Esophagus muscularis mucosa (tissue), 3 donors: ENCODE measurements around the gene IGSF21.

Experiments
- POLR2A ChIP-seq: fragments of 450-650 bp; IDR thresholded peaks from one replicate; pipeline ENCODE4 v1.6.1; 2017; ENCODE audit warnings: antibody characterized with exemption, moderate library complexity, mild to moderate bottlenecking, low read depth
- POLR2AphosphoS5 ChIP-seq, 2 donors: sonication (generic); formaldehyde crosslinking; IDR thresholded peaks; one replicate each; pipeline ENCODE4 v1.6.1; 2017; ENCODE audit warnings: antibody characterized with exemption in 2 of 2
- TF ChIP-seq, protein P1 (sequence below), 3 experiments: fragments of 200-600 bp in 2 of 3; fragments of 450-650 bp in 1 of 3; sonication (generic) in 2 of 3; IDR thresholded peaks; one replicate each; pipeline ENCODE4 v1.5.1; 2017 to 2019; ENCODE audit warnings: antibody characterized with exemption in 3 of 3, mild to moderate bottlenecking in 2 of 3, moderate library complexity in 1 of 3

DNA sequence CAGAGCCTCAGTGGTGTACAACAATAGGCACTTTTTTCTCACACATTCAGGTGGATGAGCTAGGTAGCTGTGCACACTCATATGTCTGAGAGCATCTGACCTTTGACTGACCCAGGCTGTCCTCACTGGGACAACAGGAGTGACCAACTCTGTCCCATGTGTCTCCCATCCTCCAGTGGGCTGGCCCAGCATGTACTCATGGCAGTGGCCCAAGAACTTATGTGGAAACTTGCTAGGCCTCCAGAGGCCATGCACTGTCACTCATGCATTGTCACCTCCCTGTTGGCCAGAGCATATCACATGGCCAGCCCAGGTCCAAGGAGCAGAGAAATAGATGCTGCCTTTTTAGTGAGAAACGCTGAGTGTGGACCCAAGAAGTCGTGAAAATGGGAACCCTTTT lies 158.8 kb downstream of the IGSF21 start:
- TF ChIP-seq POLR2AphosphoS5 (IDR thresholded peaks at IDR 0.05) (no peak), POLR2A (no peak)
- TF ChIP-seq, protein P1, sequence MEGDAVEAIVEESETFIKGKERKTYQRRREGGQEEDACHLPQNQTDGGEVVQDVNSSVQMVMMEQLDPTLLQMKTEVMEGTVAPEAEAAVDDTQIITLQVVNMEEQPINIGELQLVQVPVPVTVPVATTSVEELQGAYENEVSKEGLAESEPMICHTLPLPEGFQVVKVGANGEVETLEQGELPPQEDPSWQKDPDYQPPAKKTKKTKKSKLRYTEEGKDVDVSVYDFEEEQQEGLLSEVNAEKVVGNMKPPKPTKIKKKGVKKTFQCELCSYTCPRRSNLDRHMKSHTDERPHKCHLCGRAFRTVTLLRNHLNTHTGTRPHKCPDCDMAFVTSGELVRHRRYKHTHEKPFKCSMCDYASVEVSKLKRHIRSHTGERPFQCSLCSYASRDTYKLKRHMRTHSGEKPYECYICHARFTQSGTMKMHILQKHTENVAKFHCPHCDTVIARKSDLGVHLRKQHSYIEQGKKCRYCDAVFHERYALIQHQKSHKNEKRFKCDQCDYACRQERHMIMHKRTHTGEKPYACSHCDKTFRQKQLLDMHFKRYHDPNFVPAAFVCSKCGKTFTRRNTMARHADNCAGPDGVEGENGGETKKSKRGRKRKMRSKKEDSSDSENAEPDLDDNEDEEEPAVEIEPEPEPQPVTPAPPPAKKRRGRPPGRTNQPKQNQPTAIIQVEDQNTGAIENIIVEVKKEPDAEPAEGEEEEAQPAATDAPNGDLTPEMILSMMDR (IDR thresholded peaks at IDR 0.05), result no peak
